Measurements from ENCODE around the gene MINAR1.
A peak's percentile ranks its signal among the peaks of the same experiment; 100 is the strongest.

MINAR1 gene

DNA sequence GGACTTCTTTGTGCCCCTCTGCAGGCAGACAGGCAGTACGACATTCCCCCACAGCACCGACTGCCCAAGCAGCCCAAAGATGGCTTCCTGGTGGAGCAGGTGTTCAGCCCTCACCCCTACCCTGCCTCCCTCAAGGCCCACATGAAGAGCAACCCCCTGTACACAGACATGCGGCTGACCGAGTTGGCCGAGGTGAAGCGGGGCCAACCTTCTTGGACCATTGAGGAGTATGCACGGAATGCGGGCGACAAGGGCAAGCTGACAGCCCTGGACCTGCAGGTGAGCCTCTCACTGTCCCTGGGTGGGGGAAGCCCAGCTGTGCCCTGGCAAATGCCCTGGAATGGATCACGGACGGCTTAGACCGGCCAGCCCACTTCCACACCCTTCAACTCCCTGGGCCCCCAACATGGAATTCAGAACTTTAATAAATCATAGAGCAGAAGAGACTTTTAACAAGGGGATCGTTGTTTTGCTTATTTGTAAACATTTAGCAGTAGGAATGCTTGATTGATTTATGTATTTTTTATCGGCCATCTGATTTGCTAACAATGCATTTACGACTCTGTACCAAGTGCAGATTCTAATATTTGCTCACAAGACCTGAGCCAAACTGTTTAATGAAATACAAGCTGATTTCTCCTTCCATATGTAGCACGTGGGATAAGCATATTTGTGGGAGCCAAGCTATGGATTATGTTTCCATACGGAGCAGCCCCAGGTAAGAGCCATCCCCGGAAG is 31.1 kb downstream of the MINAR1 start:
- DNase-seq (ENCODE audit: low read depth): no peak

DNA sequence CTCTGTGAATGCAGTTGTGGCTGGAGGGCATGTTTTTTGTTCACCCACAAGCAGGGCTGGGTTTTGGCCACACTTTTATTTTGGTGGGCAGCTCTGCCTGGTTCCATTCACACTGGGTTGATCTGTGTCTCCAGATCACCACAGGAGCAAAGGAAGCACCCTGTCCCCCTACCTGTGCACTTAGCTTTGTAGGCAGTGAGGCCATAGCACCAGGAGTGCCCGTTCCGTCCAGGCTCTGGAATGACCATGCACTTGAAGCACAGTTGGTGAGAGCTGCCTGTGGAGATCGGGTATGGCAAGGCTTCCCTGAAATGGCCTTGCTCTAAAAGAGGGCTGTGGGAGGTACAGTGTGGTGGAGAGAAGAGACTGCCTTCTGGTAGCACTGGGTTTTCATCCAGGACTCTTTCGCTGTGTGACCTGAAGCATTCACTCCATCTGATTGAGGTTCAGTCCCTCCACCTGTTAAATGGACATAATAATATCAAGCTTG is 31.7 kb downstream of the MINAR1 start:
- no peak for DNase-seq (ENCODE audit: low read depth)

DNA sequence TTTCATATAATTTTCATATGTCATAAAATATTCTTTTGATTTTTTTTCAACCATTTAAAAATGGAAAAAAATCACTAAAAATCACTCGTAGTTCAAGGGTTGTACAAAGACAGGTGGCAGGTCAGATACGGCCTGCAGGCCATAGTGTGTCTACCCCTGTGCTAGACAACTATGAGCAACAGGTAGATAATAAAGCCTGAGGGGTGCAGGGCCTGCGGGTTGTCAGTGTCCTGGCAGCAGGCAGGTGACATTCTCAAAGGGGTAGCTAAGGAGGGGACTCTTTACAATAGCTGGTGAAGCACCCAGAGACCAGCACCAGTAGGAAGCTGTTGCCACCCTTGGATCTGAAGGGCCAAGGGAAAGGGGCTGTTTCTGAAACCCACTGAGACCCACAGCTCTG is 34.4 kb downstream of the MINAR1 start:
- DNase-seq (ENCODE audit: low read depth): no peak

DNA sequence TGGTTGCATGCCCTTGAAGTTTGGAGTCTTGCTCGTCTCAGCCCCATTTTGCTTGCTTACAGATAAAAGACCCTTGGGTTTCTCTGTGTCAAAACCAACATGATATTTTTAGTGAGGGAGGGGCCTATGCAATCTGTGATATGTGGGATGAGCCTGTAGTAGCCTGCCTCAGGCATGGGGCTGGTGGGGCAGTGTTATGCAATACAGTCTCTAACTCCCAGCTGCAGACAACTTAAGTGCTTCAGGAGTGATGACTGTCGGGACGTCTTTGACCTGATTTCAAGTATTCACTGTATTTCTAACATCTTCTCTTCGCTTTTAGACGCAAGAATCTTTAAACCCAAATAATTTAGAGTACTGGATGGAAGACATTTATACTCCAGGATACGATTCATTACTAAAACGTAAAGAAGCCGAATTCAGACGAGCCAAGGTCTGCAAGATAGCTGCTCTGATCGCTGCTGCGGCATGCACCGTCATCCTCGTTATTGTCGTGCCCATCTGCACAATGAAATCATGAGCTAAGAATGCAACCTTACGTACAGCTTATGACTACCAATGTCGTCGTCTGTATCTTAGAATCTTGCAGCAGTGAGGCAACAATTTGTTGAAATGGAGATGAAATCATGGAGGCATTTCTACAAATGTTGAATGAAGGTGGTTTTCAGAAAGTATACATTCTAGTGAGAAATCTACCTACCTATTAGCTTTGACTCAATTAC is 35.9 kb downstream of the MINAR1 start:
- DNase-seq (ENCODE audit: low read depth): no peak

DNA sequence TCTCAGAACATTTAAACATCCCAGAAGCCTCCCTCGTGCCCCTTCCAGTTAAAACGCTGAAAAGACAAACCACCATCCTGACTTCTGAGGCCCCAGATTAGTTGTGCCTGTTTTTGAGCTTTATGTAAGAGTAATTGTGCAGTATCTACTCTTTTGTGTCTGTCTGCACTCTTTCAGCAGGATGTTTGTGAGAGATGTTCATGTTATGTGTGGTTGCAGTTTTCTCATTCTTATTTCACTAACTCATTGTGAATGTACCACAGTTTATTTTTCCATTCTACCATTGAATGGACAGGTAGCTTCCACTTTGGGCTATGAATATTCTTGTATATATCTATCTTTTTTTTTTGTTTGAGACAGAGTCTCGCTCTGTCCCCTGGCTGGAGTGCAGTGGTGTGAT is 40.3 kb downstream of the MINAR1 start:
- DNase-seq (ENCODE audit: low read depth): no peak

DNA sequence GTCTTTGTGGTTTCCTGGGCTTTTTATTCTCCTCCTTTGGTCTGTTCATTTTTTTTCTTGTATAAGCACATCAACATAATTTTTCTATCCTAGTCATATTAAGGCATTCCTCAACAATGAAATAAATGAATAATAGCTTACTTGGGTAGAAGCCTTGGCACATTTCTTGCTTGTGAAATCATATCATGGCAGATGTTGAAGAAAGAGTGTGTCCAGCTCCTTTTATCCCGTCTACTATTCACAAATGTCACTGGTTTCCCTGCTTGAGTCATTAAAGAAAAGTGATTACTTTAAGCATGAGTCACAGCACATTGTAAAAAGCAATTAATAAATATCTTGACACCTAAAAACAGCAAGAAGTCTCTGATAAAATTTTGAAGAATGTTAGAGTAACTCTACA is 42.1 kb downstream of the MINAR1 start:
- peak; percentile 42 for DNase-seq (ENCODE audit: low read depth)

DNA sequence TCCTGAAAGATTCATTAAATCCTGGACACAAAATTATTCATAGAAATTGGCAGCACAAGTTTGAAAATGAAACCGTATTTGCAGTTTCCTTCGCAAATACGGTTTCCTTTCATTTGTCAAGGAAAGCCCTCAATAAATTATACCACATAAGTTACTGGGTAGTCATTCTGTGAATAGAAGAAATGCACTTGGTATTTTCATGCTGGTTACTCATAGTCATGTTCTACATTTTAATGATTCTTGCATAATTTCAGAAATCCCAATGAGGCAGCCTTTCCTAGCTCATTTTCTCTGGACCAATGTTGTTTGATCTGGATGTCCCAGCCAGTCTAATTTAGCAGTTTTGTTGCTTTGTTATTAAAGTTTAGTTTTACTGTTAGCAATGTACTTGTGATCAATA is 43.2 kb downstream of the MINAR1 start:
- DNase-seq (ENCODE audit: low read depth): peak; percentile 44

DNA sequence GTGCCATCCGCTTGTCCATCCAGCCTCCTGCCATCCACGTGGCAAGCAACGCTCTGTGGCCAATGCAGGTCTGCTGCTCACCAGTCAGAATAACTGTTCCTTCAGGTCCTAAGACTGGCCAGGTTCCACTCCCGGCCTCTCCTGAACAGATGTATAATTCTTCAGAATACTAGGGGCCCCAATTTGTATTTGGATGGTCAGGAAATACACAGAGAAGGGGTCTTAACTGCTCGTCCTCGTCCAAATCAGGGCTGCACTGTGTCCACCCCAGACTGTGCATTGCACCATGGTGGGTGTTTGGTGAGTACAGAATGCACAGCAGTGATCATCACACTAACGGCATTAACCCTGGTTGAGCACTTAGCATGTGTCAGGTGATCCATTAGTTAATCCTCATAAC is 46.0 kb downstream of the MINAR1 start:
- DNase-seq (ENCODE audit: low read depth): no peak

DNA sequence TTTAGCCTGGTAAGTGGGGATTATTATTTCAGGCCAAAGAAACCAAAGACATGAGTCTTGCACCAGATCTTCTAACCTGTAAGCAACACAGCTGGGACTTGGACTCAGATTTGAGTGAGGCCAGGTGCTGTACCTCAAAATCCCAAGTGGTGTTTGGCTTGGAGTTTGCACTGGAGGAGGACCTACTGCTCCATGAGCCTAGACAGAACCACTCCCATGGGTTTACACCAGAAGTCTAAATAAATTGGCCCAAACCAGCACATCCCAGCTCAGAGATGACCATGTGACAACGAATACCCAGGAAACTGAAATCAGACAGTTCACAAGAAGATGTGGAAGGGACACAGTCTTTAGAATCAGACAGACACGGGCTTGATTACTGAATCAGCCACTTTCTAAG is 47.5 kb downstream of the MINAR1 start:
- DNase-seq (ENCODE audit: low read depth): no peak

DNA sequence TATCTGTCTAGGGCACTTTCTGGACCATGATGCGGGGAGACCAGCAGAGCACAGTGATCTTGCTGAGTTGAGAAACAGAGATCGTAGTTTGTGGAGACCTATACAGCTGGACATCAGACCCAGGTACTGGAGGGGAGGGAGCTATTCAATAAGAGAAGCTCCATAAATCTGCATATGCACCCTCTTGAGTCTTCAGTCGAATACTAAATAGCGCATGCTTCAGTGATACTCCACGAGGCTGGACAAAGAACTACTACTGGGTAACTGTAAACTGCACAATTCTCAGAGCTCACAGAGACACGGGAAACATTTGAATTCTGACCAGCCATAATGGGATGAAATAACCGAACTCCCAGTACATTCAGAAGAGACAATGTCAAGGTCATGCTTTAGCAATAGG is 49.7 kb downstream of the MINAR1 start:
- DNase-seq (ENCODE audit: low read depth): no peak
